ENCODE measurements around the gene ANXA3. TPM values are rescaled to one million over a fixed set of nuclear protein-coding genes. Genes with fewer than 3 reads are reported as not detected.

Gene ANXA3
- polyA plus RNA-seq, 3 donors: 0.31 to 0.64 (median 0.55) TPM

DNA sequence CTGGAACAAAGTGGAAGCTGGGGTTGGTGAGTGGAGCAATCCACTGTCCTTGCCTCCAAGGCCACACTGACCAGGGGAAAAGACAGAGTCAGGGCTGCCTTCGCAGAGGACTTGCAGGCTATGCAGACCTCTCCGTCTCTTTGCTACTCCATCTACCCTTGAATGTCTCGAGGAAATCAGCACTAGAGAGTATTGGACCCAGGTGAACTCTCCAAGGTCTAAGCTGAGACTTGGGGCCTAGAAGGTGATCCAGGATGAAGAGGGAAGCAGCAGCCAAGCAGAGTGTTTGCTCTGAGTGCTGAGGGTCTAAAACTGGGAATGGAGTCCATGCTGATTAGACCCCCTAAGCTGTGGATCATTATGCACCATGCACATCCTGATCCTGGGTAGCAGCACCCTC, 54.5 kb downstream of the ANXA3 start:
- H3K4me3 ChIP-seq (replicated peaks in 1 of 3; ENCODE audit: low read depth in 2 of 3, low read length in 3 of 3): no peak overlapping the region
- 100% methylated on average over 1 of the region's 3 CpGs for WGBS (ENCODE audit: insufficient coverage)
- no peaks in the 10 kb centered on the region for H3K79me2 ChIP-seq (ENCODE audit: insufficient read depth, low read length)
- Mint-ChIP-seq H3K36me3 (no peaks in the 10 kb centered on the region), H3K27ac (no peak overlapping the region), H3K9me3 (no peaks in the 10 kb centered on the region), H3K27me3 (ENCODE audit: low read depth in 3 of 3) (peaks cover 0 to 2% (median 0%) of the 10 kb centered on the region in 3 donors), H3K4me3 (no peak overlapping the region), H3K4me1 (peaks cover 7% of the 10 kb centered on the region)
- no peak overlapping the region for H3K4me2 ChIP-seq (replicated peaks; ENCODE audit: extremely low read depth, low read length, poor library complexity, severe bottlenecking)
- no peaks in the 10 kb centered on the region for H3K27me3 ChIP-seq (ENCODE audit: control insufficient read depth in 2 of 2, insufficient read depth in 2 of 2, low read length in 2 of 2)
- no peak overlapping the region for H2AFZ ChIP-seq (ENCODE audit: insufficient read depth, low read depth, low read length, poor library complexity, severe bottlenecking)
- no peak for DNase-seq
- no peaks in the 10 kb centered on the region for H4K20me1 ChIP-seq (ENCODE audit: insufficient read depth, low read length)
- no peak overlapping the region for H3K27ac ChIP-seq (ENCODE audit: low read depth in 1 of 2, low read length in 2 of 2)
- TF ChIP-seq, protein P1, sequence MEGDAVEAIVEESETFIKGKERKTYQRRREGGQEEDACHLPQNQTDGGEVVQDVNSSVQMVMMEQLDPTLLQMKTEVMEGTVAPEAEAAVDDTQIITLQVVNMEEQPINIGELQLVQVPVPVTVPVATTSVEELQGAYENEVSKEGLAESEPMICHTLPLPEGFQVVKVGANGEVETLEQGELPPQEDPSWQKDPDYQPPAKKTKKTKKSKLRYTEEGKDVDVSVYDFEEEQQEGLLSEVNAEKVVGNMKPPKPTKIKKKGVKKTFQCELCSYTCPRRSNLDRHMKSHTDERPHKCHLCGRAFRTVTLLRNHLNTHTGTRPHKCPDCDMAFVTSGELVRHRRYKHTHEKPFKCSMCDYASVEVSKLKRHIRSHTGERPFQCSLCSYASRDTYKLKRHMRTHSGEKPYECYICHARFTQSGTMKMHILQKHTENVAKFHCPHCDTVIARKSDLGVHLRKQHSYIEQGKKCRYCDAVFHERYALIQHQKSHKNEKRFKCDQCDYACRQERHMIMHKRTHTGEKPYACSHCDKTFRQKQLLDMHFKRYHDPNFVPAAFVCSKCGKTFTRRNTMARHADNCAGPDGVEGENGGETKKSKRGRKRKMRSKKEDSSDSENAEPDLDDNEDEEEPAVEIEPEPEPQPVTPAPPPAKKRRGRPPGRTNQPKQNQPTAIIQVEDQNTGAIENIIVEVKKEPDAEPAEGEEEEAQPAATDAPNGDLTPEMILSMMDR (IDR thresholded peaks at IDR 0.05): no peak
- H3K9me3 ChIP-seq (replicated peaks in 1 of 2; ENCODE audit: control insufficient read depth in 1 of 2, insufficient read depth in 1 of 2, low read length in 2 of 2): no peaks in the 10 kb centered on the region
- intact Hi-C loops (cut with micrococcal nuclease): no loop called here
- no peak overlapping the region for H3K9ac ChIP-seq (ENCODE audit: insufficient read depth, low read length, poor library complexity, severe bottlenecking)
- peaks cover 3 to 8% of the 10 kb centered on the region in 2 donors for H3K4me1 ChIP-seq (ENCODE audit: control insufficient read depth in 1 of 2, insufficient read depth in 2 of 2, low read length in 2 of 2)
- no peaks in the 10 kb centered on the region for H3K36me3 ChIP-seq (replicated peaks in 1 of 2; ENCODE audit: control insufficient read depth in 1 of 2, insufficient read depth in 2 of 2, low read length in 2 of 2)

DNA sequence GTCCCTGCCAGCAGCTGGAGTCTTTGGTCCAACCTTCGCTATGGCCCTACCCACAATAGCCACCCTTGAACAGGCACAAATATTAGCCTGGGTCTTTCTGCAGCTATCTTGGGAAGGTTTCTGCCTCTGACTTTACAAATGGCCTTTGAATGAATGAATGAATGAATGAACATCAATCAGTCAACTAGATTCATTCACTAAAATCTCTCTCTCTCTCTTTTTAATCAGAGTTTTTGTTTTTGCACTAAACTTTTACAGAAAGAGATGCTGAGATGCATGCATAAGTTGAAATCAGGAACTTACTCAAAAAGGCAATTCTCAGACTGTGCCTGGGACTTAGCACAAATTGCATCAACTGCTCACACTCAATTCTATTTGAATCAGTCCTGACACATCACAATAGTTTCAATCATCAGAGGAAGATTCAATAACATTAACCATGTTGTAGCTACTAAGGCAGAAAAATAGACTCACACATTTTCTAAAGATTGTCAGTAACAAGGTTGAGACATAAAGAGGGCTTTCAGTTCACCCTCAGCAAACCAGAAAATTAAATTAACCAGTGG, 55.0 kb downstream of the ANXA3 start:
- Histone ChIP-seq H3K9ac (ENCODE audit: insufficient read depth, low read length, poor library complexity, severe bottlenecking) (no peak overlapping the region), H2AFZ (ENCODE audit: insufficient read depth, low read depth, low read length, poor library complexity, severe bottlenecking) (no peak overlapping the region), H3K9me3 (replicated peaks in 1 of 2; ENCODE audit: control insufficient read depth in 1 of 2, insufficient read depth in 1 of 2, low read length in 2 of 2) (no peaks in the 10 kb centered on the region), H3K27me3 (ENCODE audit: control insufficient read depth in 2 of 2, insufficient read depth in 2 of 2, low read length in 2 of 2) (no peaks in the 10 kb centered on the region), H4K20me1 (ENCODE audit: insufficient read depth, low read length) (no peaks in the 10 kb centered on the region), H3K4me3 (replicated peaks in 1 of 3; ENCODE audit: low read depth in 2 of 3, low read length in 3 of 3) (no peak overlapping the region), H3K4me1 (ENCODE audit: control insufficient read depth in 1 of 2, insufficient read depth in 2 of 2, low read length in 2 of 2) (peaks cover 3 to 8% of the 10 kb centered on the region in 2 donors), H3K79me2 (ENCODE audit: insufficient read depth, low read length) (no peaks in the 10 kb centered on the region), H3K27ac (ENCODE audit: low read depth in 1 of 2, low read length in 2 of 2) (no peak overlapping the region), H3K4me2 (replicated peaks; ENCODE audit: extremely low read depth, low read length, poor library complexity, severe bottlenecking) (no peak overlapping the region), H3K36me3 (replicated peaks in 1 of 2; ENCODE audit: control insufficient read depth in 1 of 2, insufficient read depth in 2 of 2, low read length in 2 of 2) (no peaks in the 10 kb centered on the region)
- Mint-ChIP-seq H3K27ac (no peak overlapping the region), H3K4me3 (no peak overlapping the region), H3K27me3 (ENCODE audit: low read depth in 3 of 3) (peaks cover 0 to 2% (median 0%) of the 10 kb centered on the region in 3 donors), H3K9me3 (no peaks in the 10 kb centered on the region), H3K36me3 (no peaks in the 10 kb centered on the region), H3K4me1 (peaks cover 8% of the 10 kb centered on the region)
- TF ChIP-seq, protein P1 (IDR thresholded peaks at IDR 0.05): no peak
- intact Hi-C loops (cut with micrococcal nuclease): no loop called here
- WGBS (ENCODE audit: insufficient coverage): no CpG with 5 or more reads among the region's 1 CpG
- no peak for DNase-seq
